DMS114 treated with DMSO at 0.1 percent for 48 hours (cell line): ENCODE measurements around the gene MTMR12.

ENCODE experiments used
- DNase-seq: peaks from one replicate; lab custom pipeline; 2025; ENCODE audit not compliant: unreplicated experiment; lab: John Stamatoyannopoulos, UW

The MTMR12 gene

GRCh38 chr5:32277798-32278197, 34.9 kb downstream of the MTMR12 start:
- no peak for DNase-seq

DNA sequence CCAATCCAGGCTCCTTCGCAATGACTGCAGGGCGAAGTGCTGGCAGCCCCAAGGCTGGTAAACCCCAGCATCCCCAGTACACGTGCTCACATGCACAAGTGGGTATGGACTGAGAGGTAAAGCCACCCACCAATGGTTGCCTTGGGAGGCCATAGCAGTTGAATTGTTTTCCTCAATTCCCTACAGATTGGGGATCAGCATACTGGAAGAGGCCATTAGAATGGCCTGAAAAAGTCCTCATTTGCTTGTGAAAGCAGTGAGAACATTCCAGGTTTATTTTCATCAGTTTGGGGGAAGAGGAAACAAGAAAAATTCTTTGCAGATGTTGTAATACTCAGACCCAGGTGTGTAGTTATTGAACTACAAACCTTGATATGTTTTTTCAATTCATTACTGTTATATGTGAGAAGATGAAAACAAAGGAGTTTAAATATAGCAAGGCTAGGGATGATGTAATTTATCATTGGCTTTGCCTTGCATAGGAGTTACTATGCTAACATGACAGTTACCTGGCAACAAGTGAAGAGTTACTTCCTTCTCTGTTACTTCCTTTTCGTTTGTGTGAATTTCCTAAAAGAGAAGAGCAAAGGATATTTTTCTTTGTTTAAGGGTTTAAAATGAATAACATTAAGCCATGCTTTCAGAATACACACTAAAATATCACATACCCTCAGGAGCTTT, 36.4 kb downstream of the MTMR12 start:
- no peak for DNase-seq

- DNase-seq: no peak
Observed at GRCh38 chr5:32275396-32275741, 37.4 kb downstream of the MTMR12 start.

GRCh38 chr5:32274548-32275395, 38.0 kb downstream of the MTMR12 start:
- no peak for DNase-seq

DNA sequence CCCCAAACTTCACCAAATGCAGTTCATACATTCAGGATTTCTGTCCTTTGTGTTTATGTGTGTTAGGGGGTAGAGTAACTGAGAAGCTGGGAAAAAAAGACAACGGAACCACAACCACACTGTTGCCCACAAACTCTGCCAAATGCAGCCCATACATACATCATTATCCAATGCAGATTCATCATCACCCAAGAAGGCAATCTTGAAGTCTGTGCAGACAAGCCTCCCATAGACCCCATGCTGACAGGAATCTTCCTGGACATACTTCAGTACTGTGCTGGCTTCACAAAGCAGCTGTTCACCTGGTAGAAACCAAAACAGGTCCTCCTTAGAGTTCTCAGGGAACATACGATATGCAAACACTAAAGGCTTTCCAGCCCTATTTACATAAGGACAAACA, 38.9 kb downstream of the MTMR12 start:
- no peak for DNase-seq

DNA sequence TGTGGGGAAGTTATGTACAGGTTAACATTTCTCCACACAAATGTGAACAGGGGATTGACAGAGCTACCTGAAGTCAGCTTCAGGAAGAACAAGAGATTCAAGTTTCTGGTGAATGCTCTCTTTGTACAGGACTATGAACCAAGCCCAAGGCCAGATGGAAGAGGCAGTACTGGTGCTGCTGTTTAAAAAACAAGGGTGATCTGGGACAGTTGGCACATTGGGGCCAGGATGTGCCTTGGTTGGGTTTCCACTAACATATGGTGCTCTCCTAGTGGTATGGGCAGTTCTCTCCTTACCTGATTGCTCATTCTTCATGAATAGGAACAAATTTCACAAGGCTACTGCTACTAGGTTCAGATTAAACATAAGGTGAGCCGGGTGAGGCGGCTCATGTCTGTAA, 40.0 kb downstream of the MTMR12 start:
- DNase-seq: no peak

- no peak for DNase-seq
Observed at GRCh38 chr5:32270946-32271345, 41.8 kb downstream of the MTMR12 start.

DNA sequence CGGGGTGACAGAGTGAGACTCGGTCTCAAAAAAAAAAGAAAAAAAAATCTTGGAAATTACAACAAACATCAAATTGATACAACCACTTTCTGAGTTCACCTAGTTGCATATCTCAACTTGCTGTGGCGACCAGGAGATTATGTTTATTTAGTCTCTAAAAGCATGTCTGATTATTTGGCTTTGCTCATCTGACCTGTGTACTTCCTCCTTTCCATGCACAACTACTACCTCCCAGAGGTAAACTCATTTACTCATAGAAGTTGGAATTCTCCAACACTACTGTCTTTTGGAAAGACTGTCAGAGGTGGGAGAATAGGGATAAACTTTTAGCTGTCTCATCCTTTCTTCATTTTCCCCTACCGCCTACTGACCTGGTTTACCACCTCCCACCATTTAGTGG, 42.6 kb downstream of the MTMR12 start:
- DNase-seq: no peak

DNA sequence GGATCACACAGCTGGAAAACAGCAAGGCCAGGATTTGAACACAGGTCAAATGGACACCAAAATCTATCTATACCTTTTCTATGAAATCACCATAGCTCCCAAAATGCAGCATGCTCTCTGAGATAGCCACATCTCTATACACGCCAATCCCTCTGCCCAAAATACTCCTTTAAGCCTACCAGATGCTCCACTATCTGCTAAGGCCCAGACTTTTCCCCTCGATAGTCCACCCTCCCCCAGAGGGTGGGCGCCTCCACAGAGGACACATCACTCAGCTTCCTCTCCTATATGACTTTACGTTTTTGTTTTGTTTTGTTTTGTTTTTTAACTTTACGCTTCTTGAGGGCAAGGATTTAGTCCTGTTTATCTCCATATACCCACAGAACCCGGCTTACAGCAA, 46.8 kb downstream of the MTMR12 start:
- no peak for DNase-seq

- no peak for DNase-seq
Observed at GRCh38 chr5:32264957-32265572, 47.7 kb downstream of the MTMR12 start.

DNA sequence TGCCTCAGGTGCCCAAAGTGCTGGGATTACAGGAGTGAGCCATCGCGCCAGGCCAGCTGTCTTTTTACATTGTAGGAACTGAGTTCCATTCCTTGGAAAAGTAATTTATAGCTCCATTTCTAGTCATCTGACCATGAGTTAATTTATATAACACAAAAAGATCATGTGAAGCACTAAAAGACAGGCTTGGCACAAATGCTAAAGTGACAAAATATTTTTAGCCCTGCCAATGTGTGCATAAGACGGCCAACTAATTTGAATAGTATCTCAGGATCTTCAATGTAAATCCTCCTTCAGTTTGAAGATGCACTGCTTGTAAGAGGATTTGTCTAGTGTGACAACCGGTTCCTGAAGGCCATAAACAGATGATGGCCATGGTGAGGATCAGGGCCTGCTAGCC, 49.1 kb downstream of the MTMR12 start:
- DNase-seq: no peak

DNA sequence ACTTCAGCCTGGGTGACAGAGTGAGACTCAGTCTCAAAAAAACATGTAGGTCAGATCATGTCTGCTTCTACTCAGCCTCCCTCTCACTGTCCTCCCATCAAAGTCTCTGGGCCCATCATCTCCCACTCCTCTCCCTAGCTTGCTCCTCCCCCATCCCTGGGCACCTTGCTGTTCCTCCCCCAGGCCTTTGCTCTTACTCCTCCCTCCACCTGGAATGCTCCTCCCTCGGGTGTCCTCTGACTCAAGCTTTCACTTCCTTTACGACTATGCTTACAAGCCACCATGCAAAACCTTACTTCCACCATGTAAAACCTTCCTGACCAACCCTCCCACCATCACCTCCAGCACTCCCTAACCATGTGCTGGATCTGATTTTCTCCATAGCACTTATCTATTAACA, 51.5 kb downstream of the MTMR12 start:
- no peak for DNase-seq

- DNase-seq: no peak
Observed at GRCh38 chr5:32259033-32259432, 53.7 kb downstream of the MTMR12 start.

DNA sequence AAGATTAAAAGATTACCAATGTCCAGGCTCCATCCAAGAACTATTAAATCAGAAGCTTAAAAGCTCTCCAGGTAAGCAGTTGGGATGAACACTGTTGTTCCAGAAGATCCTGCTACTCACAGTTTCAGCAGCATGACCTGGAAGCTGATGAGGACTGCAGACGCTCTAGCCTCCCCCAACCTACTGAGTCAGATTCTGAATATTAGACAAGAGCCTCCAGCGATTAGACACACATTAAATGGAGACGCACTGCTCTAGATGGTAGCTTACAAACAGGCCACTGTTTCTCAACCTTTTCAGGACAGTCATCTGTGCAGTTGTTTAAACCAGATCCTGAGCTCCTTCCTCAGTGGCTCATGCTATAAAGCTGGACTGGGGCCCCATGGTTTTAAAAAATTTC, 54.3 kb downstream of the MTMR12 start:
- no peak for DNase-seq

DNA sequence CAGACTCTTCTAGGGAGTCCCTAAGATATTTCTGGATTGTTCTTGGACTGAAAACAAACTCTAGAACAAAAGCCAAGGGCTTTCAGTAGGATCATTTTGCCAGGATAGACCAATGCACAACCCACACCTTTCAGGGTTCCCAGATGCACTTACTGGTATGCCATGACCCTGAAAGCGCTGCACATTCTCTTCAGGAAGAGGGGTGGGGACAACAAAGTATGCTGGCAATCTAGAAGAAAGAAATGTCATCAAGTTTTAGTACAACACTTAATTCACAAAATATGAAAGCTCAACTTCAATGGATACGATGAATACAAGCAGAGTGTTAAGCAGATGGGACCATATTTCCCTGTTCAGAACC, 57.2 kb downstream of the MTMR12 start:
- DNase-seq: no peak

DNA sequence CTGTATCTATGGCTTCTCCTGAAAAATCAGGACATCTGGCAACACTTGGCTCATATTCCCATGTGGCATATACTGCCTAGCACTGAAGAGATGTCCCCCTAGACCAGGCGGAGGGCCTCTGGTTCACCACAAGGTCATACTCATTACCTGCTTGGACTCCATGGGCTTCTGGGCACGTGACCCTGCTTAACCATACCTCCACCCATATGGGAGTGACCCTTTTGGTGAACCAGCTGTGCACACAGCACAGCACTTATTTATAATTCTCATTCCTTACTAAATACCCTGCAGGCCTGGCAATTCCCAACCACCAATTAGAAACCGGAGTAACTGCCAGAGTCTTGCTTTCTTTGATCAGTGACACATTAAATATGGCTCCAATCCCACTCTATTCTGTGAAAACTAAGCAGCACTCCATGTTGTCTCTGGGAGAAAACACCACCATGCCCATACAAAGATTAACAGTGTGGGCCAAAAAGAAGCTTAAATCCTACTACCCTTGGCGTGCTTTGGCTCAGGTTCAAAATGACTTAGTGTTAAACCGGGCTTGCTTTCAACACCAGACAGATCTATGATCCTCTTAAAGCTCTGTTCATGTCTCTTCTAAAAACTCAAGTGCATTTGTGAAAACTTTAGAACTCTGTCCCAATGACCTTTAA, 57.7 kb downstream of the MTMR12 start:
- no peak for DNase-seq

GRCh38 chr5:32251871-32252458, 60.8 kb downstream of the MTMR12 start:
- DNase-seq: no peak

DNA sequence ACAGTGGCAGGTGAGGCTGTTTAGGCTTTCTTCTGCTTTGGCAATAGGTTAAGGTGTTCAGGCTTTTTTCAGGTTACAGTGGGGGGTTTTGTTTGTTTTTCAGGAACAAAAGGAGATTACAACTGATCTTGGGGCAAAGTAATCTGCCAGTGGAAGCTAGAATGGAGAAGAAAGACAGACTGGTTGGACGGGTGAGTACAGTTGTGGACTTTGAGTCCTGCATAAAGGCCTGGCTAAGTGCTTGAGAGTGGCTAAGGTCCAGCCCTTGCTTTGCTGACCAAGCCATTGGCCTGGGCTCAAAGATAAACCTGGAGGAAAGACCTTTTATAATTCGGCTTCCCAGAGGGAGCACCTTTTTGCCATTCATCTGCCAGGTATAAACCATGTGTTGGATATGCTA, 63.1 kb downstream of the MTMR12 start:
- DNase-seq: no peak

GRCh38 chr5:32245742-32246141, 67.0 kb downstream of the MTMR12 start:
- no peak for DNase-seq

GRCh38 chr5:32244017-32244416, 68.7 kb downstream of the MTMR12 start:
- no peak for DNase-seq

DNA sequence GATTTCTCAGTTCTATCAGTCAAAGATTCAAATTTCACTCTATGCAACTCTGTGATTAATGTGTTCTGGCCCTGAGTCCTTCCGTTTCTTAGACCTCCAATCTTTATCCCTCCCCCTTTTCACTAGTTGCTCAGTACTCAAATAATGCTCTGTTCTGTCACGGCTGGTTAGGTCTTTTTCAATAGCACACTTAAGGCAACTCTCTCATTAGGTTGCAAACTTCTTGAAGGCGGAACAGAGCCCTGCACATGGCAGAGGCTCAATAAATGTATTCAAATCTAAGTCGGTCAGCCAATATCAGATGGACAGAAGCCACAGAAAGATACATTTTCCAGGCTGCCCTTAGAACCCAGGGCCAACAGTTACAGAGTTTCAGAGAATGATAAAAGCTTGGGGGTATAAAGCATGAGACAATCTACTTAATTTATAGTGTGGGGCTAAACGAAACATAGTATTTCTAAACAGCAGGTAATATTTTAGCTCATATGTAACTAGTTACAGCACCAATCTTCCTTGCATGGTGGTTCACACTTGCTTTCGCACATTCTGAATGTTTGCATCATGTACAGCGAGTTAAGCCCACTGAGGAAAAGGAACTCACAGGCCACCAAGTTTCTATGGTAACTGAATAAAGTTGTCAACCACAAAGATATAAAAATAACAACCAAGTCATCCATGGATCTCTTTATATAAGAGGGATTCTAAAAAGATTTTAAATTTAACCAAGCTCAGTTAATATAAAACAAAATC, 71.5 kb downstream of the MTMR12 start:
- no peak for DNase-seq
